Panc1 (cell line): Measurements from ENCODE around the gene LONRF2. TPM values are rescaled to one million over a fixed set of nuclear protein-coding genes. Genes with fewer than 3 reads are reported as not detected.

Source experiments
- ATAC-seq: fragments of 200-7000 bp; cut with Tn5 transposase; 2 replicates; pipeline ENCODE4 v1.9.1; 2020; ENCODE audit warnings: mild to moderate bottlenecking, moderate library complexity
- BruUV-seq: library from RNA; stranded (reverse); fragments of 400-500 nt; replicated peaks from 2 replicates; lab custom pipeline; 2021; lab: Mats Ljungman, UMichigan
- CTCF ChIA-PET: fragments of 300-600 bp; sonication (Branson Sonifier 250); formaldehyde crosslinking; loops from one replicate; lab custom pipeline; 2022; ENCODE audit warnings: antibody characterized with exemption; lab: Charles Lee
- POLR2A ChIA-PET: fragments of 300-600 bp; sonication (Branson Sonifier 250); formaldehyde crosslinking; loops from one replicate; lab custom pipeline; 2022; ENCODE audit warnings: antibody characterized with exemption; lab: Charles Lee
- DNase-seq: peaks from one replicate; pipeline ENCODE4 v3.0.0-alpha.2; 2010; ENCODE audit warnings: low read depth, low spot score
- H3K27ac ChIP-seq: 2 replicates; pipeline ENCODE4 v1.5.1; 2011; ENCODE audit warnings: mild to moderate bottlenecking, low read length, inconsistent platforms
- H3K27me3 ChIP-seq: fragments of 200-500 bp; sonication (Bioruptor generic); 2 replicates; pipeline ENCODE4 v1.6.0; 2014; ENCODE audit warnings: low read length, inconsistent platforms; ENCODE audit not compliant: control insufficient read depth, insufficient read depth
- H3K36me3 ChIP-seq: fragments of 200-500 bp; sonication (Bioruptor generic); 2 replicates; pipeline ENCODE4 v1.5.1; 2014; ENCODE audit warnings: inconsistent platforms, mild to moderate bottlenecking, low read length, moderate library complexity; ENCODE audit not compliant: control insufficient read depth, insufficient read depth
- H3K4me1 ChIP-seq: 2 replicates; pipeline ENCODE4 v1.5.1; 2011; ENCODE audit warnings: inconsistent platforms, mild to moderate bottlenecking, low read length, moderate library complexity; ENCODE audit not compliant: control insufficient read depth, insufficient read depth
- H3K4me3 ChIP-seq, 2 experiments: 2 replicates each; pipeline ENCODE4 v1.5.1; 2011 to 2012; ENCODE audit warnings: low read depth in 2 of 2, low read length in 2 of 2, mild to moderate bottlenecking in 2 of 2, inconsistent platforms in 1 of 2, moderate library complexity in 1 of 2
- H3K9me3 ChIP-seq: fragments of 200-500 bp; sonication (Bioruptor generic); 2 replicates; pipeline ENCODE4 v1.5.1; 2014; ENCODE audit warnings: low read depth, mild to moderate bottlenecking, inconsistent platforms, low read length, moderate library complexity; ENCODE audit not compliant: control insufficient read depth, insufficient read depth
- CTCF ChIP-seq: fragments of 450-650 bp; IDR thresholded peaks from 2 replicates; pipeline ENCODE4 v1.5.1; 2017; ENCODE audit warnings: mild to moderate bottlenecking
- POLR2AphosphoS5 ChIP-seq: IDR thresholded peaks from 2 replicates; pipeline ENCODE4 v1.6.1; 2012; ENCODE audit warnings: mild to moderate bottlenecking, low read depth, low read length, moderate library complexity
- SIN3A ChIP-seq: IDR thresholded peaks from 2 replicates; pipeline ENCODE4 v1.6.1; 2012; ENCODE audit warnings: low read depth, mild to moderate bottlenecking, low read length, moderate library complexity, borderline replicate concordance; ENCODE audit not compliant: insufficient read depth
- TCF7L2 ChIP-seq: IDR thresholded peaks from 2 replicates; pipeline ENCODE4 v1.6.1; 2011; ENCODE audit warnings: mild to moderate bottlenecking, low read depth, low read length, inconsistent platforms
- in situ Hi-C: cut with HindIII; loops from 2 replicates; pipeline ENCODE4 v1.10.0; 2016; ENCODE audit warnings: low sequenced_read_pairs, low pct_unique_long_range_greater_than_20kb
- intact Hi-C: fragments of 100-400 bp; cut with micrococcal nuclease; formaldehyde crosslinking; loops from one replicate; pipeline ENCODE4 v1.10.0; 2022; ENCODE audit not compliant: unreplicated experiment
- total RNA-seq: library from RNA; stranded (reverse); gene quantifications from one replicate; pipeline ENCODE4 v1.2.1, GENCODE V29; 2021; ENCODE audit not compliant: unreplicated experiment
- TF ChIP-seq, protein P1 (sequence below), 2 experiments: IDR thresholded peaks; 2 replicates each; pipeline ENCODE4 v1.6.1; 2011 to 2012; ENCODE audit warnings: low read depth in 2 of 2, control low read depth in 1 of 2, low read length in 1 of 2, mild to moderate bottlenecking in 1 of 2, moderate library complexity in 1 of 2; ENCODE audit not compliant: insufficient read depth in 1 of 2

The LONRF2 gene
- total RNA-seq, 1 experiment from 2014 or later, result 12.9 TPM

DNA sequence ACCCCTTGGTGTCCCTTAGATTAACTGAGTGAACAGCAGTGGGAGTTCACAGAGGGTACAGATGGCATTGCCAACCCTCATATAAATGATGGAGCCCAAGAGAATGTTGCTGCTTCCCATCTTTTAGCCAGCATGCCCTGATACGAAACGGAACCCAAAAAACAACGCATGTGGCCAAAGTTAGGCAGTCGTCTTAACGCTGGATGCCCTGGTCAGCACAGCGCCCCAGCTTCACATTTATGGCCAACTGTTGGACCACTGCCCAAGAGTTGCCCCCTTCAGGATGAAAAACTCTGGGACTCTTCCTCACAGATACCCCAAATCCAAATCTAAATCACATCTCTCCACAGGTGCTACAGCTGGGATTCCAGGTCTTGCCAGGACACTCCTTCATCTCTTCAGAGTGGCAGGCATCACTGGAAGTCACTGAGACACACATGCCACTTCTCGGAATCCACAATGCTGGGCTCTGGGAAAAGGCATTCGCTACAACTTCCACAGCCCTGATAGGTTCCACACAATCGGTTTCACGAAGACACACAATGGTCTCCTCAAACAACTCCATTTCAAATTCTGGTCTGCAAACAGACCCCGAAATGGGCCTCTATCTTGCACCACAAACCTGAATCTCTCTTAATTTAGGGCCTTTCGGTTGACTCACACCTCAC lies 44.6 kb downstream of the LONRF2 start:
- Histone ChIP-seq H3K36me3 (no peaks in the 10 kb centered on the region), H3K27ac (no peak overlapping the region), H3K9me3 (no peaks in the 10 kb centered on the region), H3K27me3 (no peaks in the 10 kb centered on the region), H3K4me1 (no peaks in the 10 kb centered on the region), H3K4me3 (no peak overlapping the region)
- intact Hi-C loops, result no loop called here
- no TSS peak for BruUV-seq
- ATAC-seq, result no peak
- in situ Hi-C loops, result no loop called here
- ChIA-PET CTCF (no interaction called here), POLR2A (interaction anchor here (0.6 kb wide), 1 partner anchor 891 kb away, joined by 11 read pairs; no protein-coding TSS in a partner anchor)
- TF ChIP-seq TCF7L2 (no peak), SIN3A (no peak)
- TF ChIP-seq, protein P1, sequence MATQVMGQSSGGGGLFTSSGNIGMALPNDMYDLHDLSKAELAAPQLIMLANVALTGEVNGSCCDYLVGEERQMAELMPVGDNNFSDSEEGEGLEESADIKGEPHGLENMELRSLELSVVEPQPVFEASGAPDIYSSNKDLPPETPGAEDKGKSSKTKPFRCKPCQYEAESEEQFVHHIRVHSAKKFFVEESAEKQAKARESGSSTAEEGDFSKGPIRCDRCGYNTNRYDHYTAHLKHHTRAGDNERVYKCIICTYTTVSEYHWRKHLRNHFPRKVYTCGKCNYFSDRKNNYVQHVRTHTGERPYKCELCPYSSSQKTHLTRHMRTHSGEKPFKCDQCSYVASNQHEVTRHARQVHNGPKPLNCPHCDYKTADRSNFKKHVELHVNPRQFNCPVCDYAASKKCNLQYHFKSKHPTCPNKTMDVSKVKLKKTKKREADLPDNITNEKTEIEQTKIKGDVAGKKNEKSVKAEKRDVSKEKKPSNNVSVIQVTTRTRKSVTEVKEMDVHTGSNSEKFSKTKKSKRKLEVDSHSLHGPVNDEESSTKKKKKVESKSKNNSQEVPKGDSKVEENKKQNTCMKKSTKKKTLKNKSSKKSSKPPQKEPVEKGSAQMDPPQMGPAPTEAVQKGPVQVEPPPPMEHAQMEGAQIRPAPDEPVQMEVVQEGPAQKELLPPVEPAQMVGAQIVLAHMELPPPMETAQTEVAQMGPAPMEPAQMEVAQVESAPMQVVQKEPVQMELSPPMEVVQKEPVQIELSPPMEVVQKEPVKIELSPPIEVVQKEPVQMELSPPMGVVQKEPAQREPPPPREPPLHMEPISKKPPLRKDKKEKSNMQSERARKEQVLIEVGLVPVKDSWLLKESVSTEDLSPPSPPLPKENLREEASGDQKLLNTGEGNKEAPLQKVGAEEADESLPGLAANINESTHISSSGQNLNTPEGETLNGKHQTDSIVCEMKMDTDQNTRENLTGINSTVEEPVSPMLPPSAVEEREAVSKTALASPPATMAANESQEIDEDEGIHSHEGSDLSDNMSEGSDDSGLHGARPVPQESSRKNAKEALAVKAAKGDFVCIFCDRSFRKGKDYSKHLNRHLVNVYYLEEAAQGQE (IDR thresholded peaks at IDR 0.05; ENCODE audit: insufficient read depth in 1 of 2, low read depth in 2 of 2, low read length in 1 of 2), result no peak
- no peak for DNase-seq

- ATAC-seq, result no peak
- no peaks in the 10 kb centered on the region for H3K36me3 ChIP-seq
- H3K4me3 ChIP-seq, result no peak overlapping the region
- no peaks in the 10 kb centered on the region for H3K9me3 ChIP-seq
- in situ Hi-C loops, result no loop called here
- no peaks in the 10 kb centered on the region for H3K27me3 ChIP-seq
- intact Hi-C loops, result no loop called here
- DNase-seq, result no peak
- no peaks in the 10 kb centered on the region for H3K4me1 ChIP-seq
- BruUV-seq, result no TSS peak
- H3K27ac ChIP-seq, result no peak overlapping the region
- ChIA-PET POLR2A (no interaction called here), CTCF (no interaction called here)
- TF ChIP-seq POLR2AphosphoS5, result no peak
- no peak for TF ChIP-seq TCF7L2
- no peak for TF ChIP-seq CTCF
- TF ChIP-seq, protein P1 (IDR thresholded peaks at IDR 0.05; ENCODE audit: insufficient read depth in 1 of 2, low read depth in 2 of 2, low read length in 1 of 2), result no peak
- TF ChIP-seq SIN3A, result no peak
Observed at GRCh38 chr2:100276716-100277115, 45.6 kb downstream of the LONRF2 start.
